ENCODE results near the gene TBC1D1.

Gene TBC1D1

DNA sequence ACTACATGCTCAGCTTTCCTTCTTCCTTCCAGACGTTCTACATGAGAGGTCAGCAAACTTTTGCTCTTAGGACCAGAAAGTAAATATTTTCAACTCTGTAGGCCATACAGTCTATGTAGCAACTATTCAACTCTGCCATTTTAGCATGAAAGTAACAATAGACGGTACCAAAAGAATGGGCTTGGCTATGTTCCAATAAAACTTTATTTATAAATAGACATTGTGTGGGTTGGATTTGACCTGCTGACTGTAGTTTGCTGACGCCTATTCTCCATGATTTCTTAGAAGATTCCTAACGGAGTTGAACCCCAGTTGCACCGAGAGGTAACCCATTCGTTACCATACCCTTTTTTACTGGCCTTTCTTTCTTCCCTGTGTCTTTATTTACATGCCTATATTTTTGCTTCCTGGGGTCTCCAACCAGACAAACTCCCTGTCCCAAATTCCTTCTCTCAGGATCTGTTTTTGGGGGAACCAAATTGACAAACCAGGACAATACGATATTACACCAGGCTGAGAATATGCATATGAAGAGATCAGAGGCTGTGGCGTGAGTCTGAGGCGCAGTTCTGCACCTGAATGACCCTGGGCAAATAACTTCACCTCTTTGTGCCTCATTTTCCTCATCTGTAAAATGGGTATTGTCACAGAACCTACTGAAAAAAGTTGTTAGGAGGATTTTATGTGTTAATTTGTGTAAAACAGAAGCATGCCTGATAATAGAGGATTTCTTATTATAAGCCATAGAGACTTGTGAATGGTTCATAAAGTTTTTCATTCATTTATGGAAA is 58.9 kb downstream of the TBC1D1 start:
- Histone ChIP-seq H3F3A (ENCODE audit: insufficient read depth, low read length) (no peaks in the 10 kb centered on the region), H3K79me2 (ENCODE audit: insufficient read depth, low read length) (no peaks in the 10 kb centered on the region), H3K9ac (ENCODE audit: low read length) (no peak overlapping the region), H3K9me3 (ENCODE audit: low read length) (no peaks in the 10 kb centered on the region), H3K9me2 (ENCODE audit: low read depth, low read length) (no peaks in the 10 kb centered on the region), H3K36me3 (ENCODE audit: insufficient read depth, low read length) (peaks cover 16% of the 10 kb centered on the region), H3K4me3 (ENCODE audit: low read depth, low read length, poor library complexity, severe bottlenecking) (no peak overlapping the region), H3K4me1 (ENCODE audit: insufficient read depth, low read length, severe bottlenecking) (peaks cover 23% of the 10 kb centered on the region), H3K27me3 (ENCODE audit: insufficient read depth, low read length) (no peaks in the 10 kb centered on the region), H3K4me2 (ENCODE audit: low read length) (no peak overlapping the region), H2AFZ (ENCODE audit: low read length) (no peak overlapping the region), H3K27ac (ENCODE audit: low read depth, low read length, poor library complexity, severe bottlenecking) (peak overlapping the region; percentile 33), H4K20me1 (ENCODE audit: insufficient read depth, low read length) (no peaks in the 10 kb centered on the region)
- TF ChIP-seq, protein P1, sequence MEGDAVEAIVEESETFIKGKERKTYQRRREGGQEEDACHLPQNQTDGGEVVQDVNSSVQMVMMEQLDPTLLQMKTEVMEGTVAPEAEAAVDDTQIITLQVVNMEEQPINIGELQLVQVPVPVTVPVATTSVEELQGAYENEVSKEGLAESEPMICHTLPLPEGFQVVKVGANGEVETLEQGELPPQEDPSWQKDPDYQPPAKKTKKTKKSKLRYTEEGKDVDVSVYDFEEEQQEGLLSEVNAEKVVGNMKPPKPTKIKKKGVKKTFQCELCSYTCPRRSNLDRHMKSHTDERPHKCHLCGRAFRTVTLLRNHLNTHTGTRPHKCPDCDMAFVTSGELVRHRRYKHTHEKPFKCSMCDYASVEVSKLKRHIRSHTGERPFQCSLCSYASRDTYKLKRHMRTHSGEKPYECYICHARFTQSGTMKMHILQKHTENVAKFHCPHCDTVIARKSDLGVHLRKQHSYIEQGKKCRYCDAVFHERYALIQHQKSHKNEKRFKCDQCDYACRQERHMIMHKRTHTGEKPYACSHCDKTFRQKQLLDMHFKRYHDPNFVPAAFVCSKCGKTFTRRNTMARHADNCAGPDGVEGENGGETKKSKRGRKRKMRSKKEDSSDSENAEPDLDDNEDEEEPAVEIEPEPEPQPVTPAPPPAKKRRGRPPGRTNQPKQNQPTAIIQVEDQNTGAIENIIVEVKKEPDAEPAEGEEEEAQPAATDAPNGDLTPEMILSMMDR (IDR thresholded peaks at IDR 0.05; ENCODE audit: low read length) = no peak
- TF ChIP-seq EZH2 (IDR thresholded peaks at IDR 0.05; ENCODE audit: borderline replicate concordance, low read length) = no peak

DNA sequence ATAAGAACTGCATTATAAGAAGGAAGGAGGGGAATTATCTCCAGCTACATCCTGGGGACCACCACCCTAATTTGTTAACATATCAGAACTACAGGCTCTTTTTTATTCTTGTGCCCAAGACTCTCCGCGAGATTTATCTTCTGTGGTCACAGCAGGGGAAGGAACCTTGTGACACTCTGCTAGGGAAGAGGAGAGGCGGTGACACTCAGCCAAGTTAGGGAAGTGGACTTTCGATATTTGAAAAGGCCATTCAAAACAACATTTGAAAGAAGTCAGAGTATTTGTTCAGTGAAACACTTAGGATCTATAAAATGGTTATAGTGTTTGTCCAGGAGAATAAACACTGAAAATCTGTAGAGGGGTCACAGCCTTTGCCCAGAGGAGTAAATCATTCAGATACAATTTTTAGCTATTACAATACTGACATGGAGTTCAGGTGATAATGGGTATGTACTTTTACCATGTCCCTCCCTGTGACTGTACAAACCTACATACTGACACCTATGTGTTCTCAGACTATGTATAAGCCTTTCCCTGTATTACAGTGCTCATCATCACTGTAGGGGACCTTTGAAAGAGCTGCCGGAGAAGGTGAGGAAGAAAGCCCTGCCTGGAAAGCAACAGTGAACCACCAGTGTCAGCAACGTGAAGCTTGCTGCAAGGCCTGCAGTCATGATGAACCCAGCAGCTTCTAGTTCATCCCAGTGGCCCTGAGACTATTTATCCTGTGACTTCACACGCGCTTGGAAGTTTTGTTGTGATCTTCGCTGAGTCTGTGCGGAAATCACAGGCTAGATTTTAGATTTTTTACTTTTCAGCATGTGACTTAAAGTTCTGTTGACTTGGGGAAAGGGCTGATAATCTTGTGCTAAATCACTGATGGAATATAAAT is 60.8 kb downstream of the TBC1D1 start:
- Histone ChIP-seq H3K4me3 (ENCODE audit: low read depth, low read length, poor library complexity, severe bottlenecking) (no peak overlapping the region), H3K36me3 (ENCODE audit: insufficient read depth, low read length) (peaks cover 14% of the 10 kb centered on the region), H3K4me2 (ENCODE audit: low read length) (no peak overlapping the region), H4K20me1 (ENCODE audit: insufficient read depth, low read length) (no peaks in the 10 kb centered on the region), H3K9me2 (ENCODE audit: low read depth, low read length) (no peaks in the 10 kb centered on the region), H2AFZ (ENCODE audit: low read length) (no peak overlapping the region), H3K27ac (ENCODE audit: low read depth, low read length, poor library complexity, severe bottlenecking) (no peak overlapping the region), H3K9me3 (ENCODE audit: low read length) (no peaks in the 10 kb centered on the region), H3K4me1 (ENCODE audit: insufficient read depth, low read length, severe bottlenecking) (peaks cover 23% of the 10 kb centered on the region), H3K9ac (ENCODE audit: low read length) (no peak overlapping the region), H3K27me3 (ENCODE audit: insufficient read depth, low read length) (no peaks in the 10 kb centered on the region), H3F3A (ENCODE audit: insufficient read depth, low read length) (no peaks in the 10 kb centered on the region), H3K79me2 (ENCODE audit: insufficient read depth, low read length) (no peaks in the 10 kb centered on the region)
- TF ChIP-seq, protein P1 (IDR thresholded peaks at IDR 0.05; ENCODE audit: low read length) = no peak
- no peak for TF ChIP-seq EZH2 (IDR thresholded peaks at IDR 0.05; ENCODE audit: borderline replicate concordance, low read length)

DNA sequence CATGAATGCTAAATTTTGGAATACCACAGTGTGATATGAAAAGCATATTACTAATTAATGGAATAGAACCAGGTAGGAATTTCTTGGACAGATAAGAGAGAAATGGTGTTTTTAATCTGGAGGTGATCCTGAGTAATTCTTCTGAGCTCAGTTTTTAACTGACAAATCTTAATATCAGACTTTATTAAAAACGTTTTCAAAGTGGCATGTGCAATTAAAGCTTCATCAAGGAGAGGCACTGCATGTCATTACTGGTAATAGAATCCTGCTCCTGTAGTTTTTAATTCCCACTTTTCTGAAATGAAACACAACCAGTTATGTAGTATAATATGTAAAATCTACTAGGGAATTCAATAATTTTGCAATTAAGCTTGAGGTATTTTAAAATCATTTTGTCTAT is 62.3 kb downstream of the TBC1D1 start:
- Histone ChIP-seq H3K4me1 (ENCODE audit: insufficient read depth, low read length, severe bottlenecking) (peaks cover 18% of the 10 kb centered on the region), H3F3A (ENCODE audit: insufficient read depth, low read length) (no peaks in the 10 kb centered on the region)

More for the DNA sequence above, 62.3 kb downstream of the TBC1D1 start:
- Histone ChIP-seq H3K4me2 (ENCODE audit: low read length) (no peak overlapping the region), H3K4me3 (ENCODE audit: low read depth, low read length, poor library complexity, severe bottlenecking) (no peak overlapping the region), H3K9me2 (ENCODE audit: low read depth, low read length) (no peaks in the 10 kb centered on the region), H3K27ac (ENCODE audit: low read depth, low read length, poor library complexity, severe bottlenecking) (no peak overlapping the region), H4K20me1 (ENCODE audit: insufficient read depth, low read length) (no peaks in the 10 kb centered on the region), H3K9ac (ENCODE audit: low read length) (no peak overlapping the region), H3K36me3 (ENCODE audit: insufficient read depth, low read length) (peaks cover 12% of the 10 kb centered on the region), H3K79me2 (ENCODE audit: insufficient read depth, low read length) (no peaks in the 10 kb centered on the region), H3K9me3 (ENCODE audit: low read length) (no peaks in the 10 kb centered on the region), H2AFZ (ENCODE audit: low read length) (no peak overlapping the region), H3K27me3 (ENCODE audit: insufficient read depth, low read length) (no peaks in the 10 kb centered on the region)
- no peak for TF ChIP-seq EZH2 (IDR thresholded peaks at IDR 0.05; ENCODE audit: borderline replicate concordance, low read length)
- TF ChIP-seq, protein P1 (IDR thresholded peaks at IDR 0.05; ENCODE audit: low read length) = no peak
